HepG2 (cell line): ENCODE measurements around the gene FAAH2. TPM values are rescaled to one million over a fixed set of nuclear protein-coding genes. Genes with fewer than 3 reads are reported as not detected.
"Not testable (repeated sequence)": the region's sequence is repeated elsewhere in the genome, so short reads cannot be mapped to it uniquely, and the experiment has no call there.

Experiments used
- ATAC-seq: fragments of 200-7000 bp; cut with Tn5 transposase; 3 replicates; pipeline ENCODE4 v1.9.1; 2020; ENCODE audit warnings: mild to moderate bottlenecking, moderate library complexity
- BruUV-seq: library from RNA; stranded (reverse); fragments of 400-500 nt; replicated peaks from 2 replicates; lab custom pipeline; 2021; lab: Mats Ljungman, UMichigan
- CTCF ChIA-PET: fragments of 300-600 bp; formaldehyde crosslinking; extraction: SDS; loops from one replicate; lab custom pipeline; 2021; ENCODE audit warnings: low total read pairs, inconsistent platforms, low intra/inter-chr PET ratio; lab: Yijun Ruan, JAX
- POLR2A ChIA-PET: fragments of 350-600 bp; sonication (Branson Sonifier 250); formaldehyde crosslinking; loops from one replicate; lab custom pipeline; 2020; ENCODE audit warnings: antibody characterized with exemption, inconsistent platforms; lab: Yijun Ruan, JAX
- DNase-seq: peaks from one replicate; pipeline ENCODE4 v3.0.0-alpha.2; 2015; ENCODE audit warnings: low spot score
- FAIRE-seq: peaks from 3 replicates; lab custom pipeline; 2011; peaks lifted over from hg19 to GRCh38; lab: Jason Lieb, UNC
- H2AFZ ChIP-seq: one replicate; pipeline ENCODE4 v1.6.1; 2011; ENCODE audit warnings: low read length, inconsistent platforms
- H3K27ac ChIP-seq: fragments of 300-600 bp; 3 replicates; pipeline ENCODE4 v1.8.0; 2011; ENCODE audit warnings: mixed run types, mild to moderate bottlenecking, mixed read lengths, low read length, inconsistent platforms; ENCODE audit not compliant: insufficient read depth; ENCODE audit errors: extremely low read length
- H3K27me3 ChIP-seq, 2 experiments: fragments of 200-600 bp in 1 of 2; 2 replicates in 1 of 2; 3 replicates in 1 of 2; pipeline versions ENCODE4 v1.6.0 to v1.8.0; 2011; ENCODE audit warnings: low read length in 2 of 2, mild to moderate bottlenecking in 2 of 2, moderate library complexity in 2 of 2, inconsistent platforms in 1 of 2; ENCODE audit not compliant: insufficient read depth in 2 of 2, control insufficient read depth in 1 of 2
- H3K36me3 ChIP-seq, 2 experiments: fragments of 200-600 bp in 1 of 2; replicated peaks in 1 of 2; 2 replicates in 1 of 2; 3 replicates in 1 of 2; pipeline versions ENCODE4 v1.5.1 to v1.8.0; 2011; ENCODE audit warnings: low read length in 2 of 2, inconsistent platforms in 1 of 2; ENCODE audit not compliant: insufficient read depth in 2 of 2, control insufficient read depth in 1 of 2
- H3K4me1 ChIP-seq: 2 replicates; pipeline ENCODE4 v1.5.1; 2012; ENCODE audit warnings: low read length, inconsistent platforms; ENCODE audit not compliant: insufficient read depth
- H3K4me2 ChIP-seq: 2 replicates; pipeline ENCODE4 v1.6.0; 2011; ENCODE audit warnings: low read depth, low read length, inconsistent platforms
- H3K4me3 ChIP-seq, 3 experiments: fragments of 200-600 bp in 1 of 3; sonication (generic), shearing (Covaris generic) in 1 of 3; replicated peaks in 1 of 3; 2 replicates each; pipeline ENCODE4 v1.5.1; 2011 to 2016; ENCODE audit warnings: low read length in 3 of 3, inconsistent platforms in 2 of 3, low read depth in 2 of 3, mild to moderate bottlenecking in 2 of 3, control low read depth in 1 of 3, mixed read lengths in 1 of 3; ENCODE audit not compliant: insufficient read depth in 1 of 3
- H3K79me2 ChIP-seq: one replicate; pipeline ENCODE4 v1.6.1; 2011; ENCODE audit warnings: low read length, inconsistent platforms; ENCODE audit not compliant: insufficient read depth
- H3K9ac ChIP-seq: 2 replicates; pipeline ENCODE4 v1.6.0; 2011; ENCODE audit warnings: mild to moderate bottlenecking, low read depth, low read length, inconsistent platforms; ENCODE audit not compliant: insufficient read depth
- H3K9me3 ChIP-seq: 2 replicates; pipeline ENCODE4 v1.5.1; 2012; ENCODE audit warnings: mild to moderate bottlenecking, low read length
- H4K20me1 ChIP-seq: 2 replicates; pipeline ENCODE4 v1.6.0; 2011; ENCODE audit warnings: inconsistent platforms, mild to moderate bottlenecking, low read length, moderate library complexity; ENCODE audit not compliant: insufficient read depth
- BRCA1 ChIP-seq: sonication (generic); formaldehyde crosslinking; IDR thresholded peaks from 2 replicates; pipeline ENCODE4 v1.4.0; 2020; ENCODE audit warnings: missing genetic modification reagents
- CCAR2 ChIP-seq: fragments of 200-400 bp; formaldehyde crosslinking; optimal IDR thresholded peaks from 2 replicates; pipeline ENCODE3; 2018; ENCODE audit warnings: low read depth, mild to moderate bottlenecking, low read length, moderate library complexity
- CCDC6 ChIP-seq: sonication (generic); formaldehyde crosslinking; IDR thresholded peaks from 2 replicates; pipeline ENCODE4 v1.8.1; 2022; ENCODE audit warnings: mild to moderate bottlenecking, missing genetic modification reagents, moderate library complexity
- KDM6A ChIP-seq: IDR thresholded peaks from 2 replicates; pipeline ENCODE4 v1.6.1; 2016; ENCODE audit warnings: low read depth
- NR2F2 ChIP-seq: IDR thresholded peaks from 2 replicates; pipeline ENCODE4 v1.6.1; 2012; ENCODE audit warnings: low read depth, inconsistent platforms, borderline replicate concordance
- RFXAP ChIP-seq: sonication (generic); formaldehyde crosslinking; IDR thresholded peaks from 2 replicates; pipeline ENCODE4 v1.4.0; 2020; ENCODE audit warnings: missing genetic modification reagents, borderline replicate concordance
- SMARCC2 ChIP-seq: fragments of 450-650 bp; IDR thresholded peaks from 2 replicates; pipeline ENCODE4 v1.6.1; 2017; ENCODE audit warnings: antibody characterized with exemption, mild to moderate bottlenecking
- SRSF4 ChIP-seq: fragments of 200-400 bp; formaldehyde crosslinking; IDR thresholded peaks from one replicate; pipeline ENCODE4 v1.6.1; 2018; ENCODE audit warnings: mild to moderate bottlenecking, low read depth, low read length, moderate library complexity; ENCODE audit not compliant: poor library complexity, severe bottlenecking
- TSC22D2 ChIP-seq: sonication (generic); formaldehyde crosslinking; IDR thresholded peaks from 2 replicates; pipeline ENCODE4 v1.5.1; 2020; ENCODE audit warnings: missing genetic modification reagents, mild to moderate bottlenecking, borderline replicate concordance
- ZNF660 ChIP-seq: sonication (generic); formaldehyde crosslinking; IDR thresholded peaks from 2 replicates; pipeline ENCODE4 v1.5.1; 2020; ENCODE audit warnings: mild to moderate bottlenecking, low read depth, missing genetic modification reagents, borderline replicate concordance
- ZNF780A ChIP-seq: sonication (generic); formaldehyde crosslinking; IDR thresholded peaks from 2 replicates; pipeline ENCODE4 v1.8.0; 2022; ENCODE audit warnings: mild to moderate bottlenecking, missing genetic modification reagents, moderate library complexity
- ZNF879 ChIP-seq: sonication (generic); formaldehyde crosslinking; IDR thresholded peaks from 2 replicates; pipeline ENCODE4 v1.8.1; 2023; ENCODE audit warnings: missing genetic modification reagents
- WGBS: methylation state at CpG from one replicate; pipeline ENCODE4 v1.1.6; 2017; ENCODE audit warnings: low lambda C conversion rate; 5-methylcytosine and 5-hydroxymethylcytosine counted together
- in situ Hi-C: cut with HindIII; loops from 2 replicates; pipeline ENCODE4 v1.10.0; 2017; ENCODE audit warnings: low pct_unique_long_range_greater_than_20kb; ENCODE audit not compliant: extremely low pct_ligation_motif_present
- intact Hi-C: fragments of 100-400 bp; cut with micrococcal nuclease; formaldehyde crosslinking; loops from one replicate; pipeline ENCODE4 v1.10.0; 2022; ENCODE audit not compliant: unreplicated experiment
- polyA plus RNA-seq, 8 experiments: library from polyadenylated mRNA; depleted of rRNA in 3 of 8; stranded (reverse) in 7 of 8; unstranded in 1 of 8; fragments of >200 nt; fragmentation: Illumina TruSeq in 4 of 8; extraction: Trizol in 4 of 8; gene quantifications; 2 replicates each; pipeline versions ENCODE4 v1.2.1 to v1.2.3, GENCODE V29; 2011 to 2016; ENCODE audit warnings: low read depth in 4 of 8, missing spikeins in 1 of 8, mixed read lengths in 1 of 8; ENCODE audit not compliant: insufficient read depth in 1 of 8
- total RNA-seq, 5 experiments: library from RNA; depleted of rRNA; stranded (reverse); fragments of >200 nt; fragmentation: Illumina TruSeq; extraction: Trizol; gene quantifications; 2 replicates each; pipeline ENCODE4 v1.2.3, GENCODE V29; 2016; ENCODE audit warnings: low read depth in 1 of 5

Gene FAAH2
- total and polyA plus RNA-seq, 2 of the 13 experiments (the other 11 are each of a cell fraction or from before 2014, with no cell fraction given) = 1.6 to 3.3 TPM

DNA sequence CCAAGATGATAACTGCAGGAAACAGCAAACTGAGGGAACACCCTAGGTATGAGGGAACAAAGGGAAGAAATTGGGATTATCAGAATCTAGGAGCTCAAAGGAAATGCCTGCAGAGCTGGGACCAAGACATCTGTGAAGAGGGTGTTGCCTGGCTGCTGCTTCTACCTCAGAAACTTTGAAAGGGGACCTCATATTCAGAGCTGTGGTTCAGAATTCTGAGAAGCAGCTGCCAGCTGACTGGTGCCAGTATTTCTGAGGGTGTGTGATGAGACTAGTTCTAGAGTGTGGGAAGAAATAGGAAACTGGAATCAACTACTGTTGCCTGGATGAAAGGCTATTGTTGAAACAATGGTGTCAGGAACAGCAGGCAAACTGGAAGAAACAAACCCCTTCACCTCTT lies 8.5 kb downstream of the FAAH2 start:
- Histone ChIP-seq H4K20me1 (no peaks in the 10 kb centered on the region), H3K27ac (no peak overlapping the region), H3K4me3 (no peak overlapping the region), H3K4me2 (no peak overlapping the region), H3K36me3 (no peaks in the 10 kb centered on the region), H3K4me1 (no peaks in the 10 kb centered on the region), H3K27me3 (no peaks in the 10 kb centered on the region), H3K9ac (no peak overlapping the region), H2AFZ (no peak overlapping the region), H3K9me3 (no peaks in the 10 kb centered on the region), H3K79me2 (no peaks in the 10 kb centered on the region)
- FAIRE-seq (no peak), DNase-seq (no peak), ATAC-seq (no peak)
- intact Hi-C loops (no loop called here), in situ Hi-C loops (no loop called here)
- ChIA-PET CTCF (no interaction called here), POLR2A (no interaction called here)
- TF ChIP-seq ZNF879 (CRISPR knock-in tag) = no peak
- no peak for TF ChIP-seq SMARCC2
- no peak for TF ChIP-seq ZNF660 (CRISPR knock-in tag)
- TF ChIP-seq RFXAP (CRISPR knock-in tag) = no peak
- no peak for TF ChIP-seq TSC22D2
- no peak for TF ChIP-seq SRSF4
- TF ChIP-seq KDM6A = no peak
- no peak for TF ChIP-seq CCDC6 (CRISPR knock-in tag)
- TF ChIP-seq BRCA1 = no peak
- no peak for TF ChIP-seq ZNF780A (CRISPR knock-in tag)
- TF ChIP-seq CCAR2 = no peak
- TF ChIP-seq NR2F2 = no peak
- no TSS peak for BruUV-seq

- H3K4me3 ChIP-seq, BruUV-seq, H3K79me2 ChIP-seq, H3K4me1 ChIP-seq, H2AFZ ChIP-seq, FAIRE-seq, H3K27ac ChIP-seq, DNase-seq, CTCF ChIA-PET, H3K36me3 ChIP-seq, H3K4me2 ChIP-seq, H4K20me1 ChIP-seq, POLR2A ChIA-PET, H3K9ac ChIP-seq, H3K9me3 ChIP-seq, ATAC-seq, intact Hi-C loops, in situ Hi-C loops, H3K27me3 ChIP-seq: not testable (repeated sequence)
- no CpG with 5 or more reads among the region's 6 CpGs for WGBS
These were observed 9.2 kb downstream of the FAAH2 start for GRCh38 chrX:57295679-57296078.
